Measurements from ENCODE around the gene CLEC10A.

DNA sequence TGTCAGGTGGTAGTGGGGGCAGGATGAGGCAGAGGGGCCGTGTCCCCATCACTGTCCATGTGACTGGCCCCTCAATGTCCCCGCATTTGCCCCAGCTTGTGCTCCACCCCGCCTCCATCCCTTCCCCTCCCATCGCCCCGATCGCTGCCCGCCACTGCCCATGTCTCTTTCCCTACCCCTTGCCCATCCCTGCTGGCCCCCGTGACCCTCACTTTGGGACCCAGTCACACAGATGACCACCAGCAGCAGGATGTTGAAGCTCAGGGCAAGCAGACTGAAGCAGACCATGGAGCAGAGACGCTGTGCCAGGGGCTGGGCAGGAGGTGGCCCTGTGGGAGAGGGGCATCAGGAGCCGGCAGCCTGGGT lies 28.5 kb upstream of the CLEC10A start:
- TF ChIP-seq, protein P1, sequence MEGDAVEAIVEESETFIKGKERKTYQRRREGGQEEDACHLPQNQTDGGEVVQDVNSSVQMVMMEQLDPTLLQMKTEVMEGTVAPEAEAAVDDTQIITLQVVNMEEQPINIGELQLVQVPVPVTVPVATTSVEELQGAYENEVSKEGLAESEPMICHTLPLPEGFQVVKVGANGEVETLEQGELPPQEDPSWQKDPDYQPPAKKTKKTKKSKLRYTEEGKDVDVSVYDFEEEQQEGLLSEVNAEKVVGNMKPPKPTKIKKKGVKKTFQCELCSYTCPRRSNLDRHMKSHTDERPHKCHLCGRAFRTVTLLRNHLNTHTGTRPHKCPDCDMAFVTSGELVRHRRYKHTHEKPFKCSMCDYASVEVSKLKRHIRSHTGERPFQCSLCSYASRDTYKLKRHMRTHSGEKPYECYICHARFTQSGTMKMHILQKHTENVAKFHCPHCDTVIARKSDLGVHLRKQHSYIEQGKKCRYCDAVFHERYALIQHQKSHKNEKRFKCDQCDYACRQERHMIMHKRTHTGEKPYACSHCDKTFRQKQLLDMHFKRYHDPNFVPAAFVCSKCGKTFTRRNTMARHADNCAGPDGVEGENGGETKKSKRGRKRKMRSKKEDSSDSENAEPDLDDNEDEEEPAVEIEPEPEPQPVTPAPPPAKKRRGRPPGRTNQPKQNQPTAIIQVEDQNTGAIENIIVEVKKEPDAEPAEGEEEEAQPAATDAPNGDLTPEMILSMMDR (conservative IDR thresholded peaks at IDR 0.05 in 1 of 2, IDR thresholded peaks at IDR 0.05 in 1 of 2; ENCODE audit: extremely low read depth in 1 of 2, insufficient read depth in 1 of 2, low read depth in 1 of 2, low read length in 2 of 2), result no peak
- no peak for TF ChIP-seq EZH2 (IDR thresholded peaks at IDR 0.05; ENCODE audit: borderline replicate concordance, low read length)
